Caco-2 (cell line): ENCODE data around the gene DENND2A. TPM values are rescaled to one million over a fixed set of nuclear protein-coding genes. Genes with fewer than 3 reads are reported as not detected.

ENCODE experiments used
- BruUV-seq: library from RNA; stranded (reverse); fragments of 400-500 nt; replicated peaks from 2 replicates; lab custom pipeline; 2021; lab: Mats Ljungman, UMichigan
- CTCF ChIA-PET: fragments of 300-600 bp; sonication (Branson Sonifier 250); formaldehyde crosslinking; loops from one replicate; lab custom pipeline; 2022; ENCODE audit warnings: antibody characterized with exemption; lab: Charles Lee
- POLR2A ChIA-PET: fragments of 300-600 bp; sonication (Branson Sonifier 250); formaldehyde crosslinking; loops from one replicate; lab custom pipeline; 2022; ENCODE audit warnings: antibody characterized with exemption; lab: Charles Lee
- DNase-seq, 2 experiments: peaks; one replicate each; pipeline versions ENCODE4 v3.0.0 to v3.0.0-alpha.2; 2020 to 2022
- H3K27me3 ChIP-seq: replicated peaks from 2 replicates; pipeline ENCODE4 v1.6.0; 2011; ENCODE audit warnings: low read length; ENCODE audit not compliant: control insufficient read depth, insufficient read depth
- H3K36me3 ChIP-seq: 2 replicates; pipeline ENCODE4 v1.5.1; 2011; ENCODE audit warnings: low read length; ENCODE audit not compliant: control insufficient read depth, insufficient read depth
- H3K4me1 ChIP-seq: fragments of 250-450 bp; sonication (Bioruptor Pico); 2 replicates; pipeline ENCODE4 v1.5.1; 2020; ENCODE audit warnings: mild to moderate bottlenecking
- H3K4me3 ChIP-seq: 2 replicates; pipeline ENCODE4 v1.5.1; 2011; ENCODE audit warnings: low read depth, mild to moderate bottlenecking, control low read depth, low read length
- H3K9me3 ChIP-seq: fragments of 250-450 bp; sonication (Bioruptor Pico); 2 replicates; pipeline ENCODE4 v1.5.1; 2020; ENCODE audit warnings: mild to moderate bottlenecking, moderate library complexity
- H3K27ac Mint-ChIP-seq: one replicate; pipeline ENCODE4 v1.8.0; 2022; ENCODE audit warnings: mixed read lengths; ENCODE audit not compliant: unreplicated experiment
- H3K27me3 Mint-ChIP-seq: one replicate; pipeline ENCODE4 v1.8.0; 2022; ENCODE audit warnings: mixed read lengths; ENCODE audit not compliant: insufficient read depth, unreplicated experiment
- H3K36me3 Mint-ChIP-seq: one replicate; pipeline ENCODE4 v1.8.0; 2022; ENCODE audit warnings: mild to moderate bottlenecking, mixed read lengths; ENCODE audit not compliant: insufficient read depth, unreplicated experiment
- H3K4me1 Mint-ChIP-seq: one replicate; pipeline ENCODE4 v1.8.0; 2022; ENCODE audit warnings: low read depth, mixed read lengths; ENCODE audit not compliant: unreplicated experiment
- H3K4me3 Mint-ChIP-seq: one replicate; pipeline ENCODE4 v1.8.0; 2022; ENCODE audit warnings: mild to moderate bottlenecking, moderate library complexity, mixed read lengths; ENCODE audit not compliant: unreplicated experiment
- H3K9me3 Mint-ChIP-seq: one replicate; pipeline ENCODE4 v1.8.0; 2022; ENCODE audit warnings: mixed read lengths; ENCODE audit not compliant: unreplicated experiment
- CTCF ChIP-seq, 2 experiments: fragments of 200-600 bp in 1 of 2; IDR thresholded peaks; 1 replicate in 1 of 2; 2 replicates in 1 of 2; pipeline versions ENCODE4 v1.5.1 to v1.8.0; 2011 to 2022; ENCODE audit warnings: antibody characterized with exemption in 1 of 2, control low read depth in 1 of 2, inconsistent platforms in 1 of 2, low read depth in 1 of 2, low read length in 1 of 2, mild to moderate bottlenecking in 1 of 2, moderate library complexity in 1 of 2; ENCODE audit not compliant: insufficient read depth in 1 of 2, severe bottlenecking in 1 of 2, unreplicated experiment in 1 of 2
- intact Hi-C: fragments of 100-400 bp; cut with micrococcal nuclease; formaldehyde crosslinking; loops from one replicate; pipeline ENCODE4 v1.10.0; 2022; ENCODE audit not compliant: unreplicated experiment
- total RNA-seq: library from RNA; stranded (reverse); gene quantifications from 2 replicates; pipeline ENCODE4 v1.2.3, GENCODE V29; 2022

DENND2A gene
- total RNA-seq, 1 experiment from 2014 or later: 0.95 TPM

GRCh38 chr7:140521421-140521820 is 119.2 kb downstream of the DENND2A start:
- Mint-ChIP-seq H3K9me3 (no peaks in the 10 kb centered on the region), H3K27me3 (no peaks in the 10 kb centered on the region), H3K4me1 (no peaks in the 10 kb centered on the region), H3K4me3 (no peak overlapping the region), H3K27ac (no peak overlapping the region), H3K36me3 (no peaks in the 10 kb centered on the region)
- Histone ChIP-seq H3K27me3 (no peaks in the 10 kb centered on the region), H3K36me3 (no peaks in the 10 kb centered on the region), H3K4me3 (no peak overlapping the region), H3K9me3 (no peaks in the 10 kb centered on the region), H3K4me1 (no peaks in the 10 kb centered on the region)
- no TSS peak for BruUV-seq
- ChIA-PET POLR2A (no interaction called here), CTCF (no interaction called here)
- intact Hi-C loops: no loop called here
- TF ChIP-seq CTCF (IDR thresholded peaks at IDR 0.05; ENCODE audit: insufficient read depth in 1 of 2, low read depth in 1 of 2, low read length in 1 of 2, severe bottlenecking in 1 of 2, unreplicated experiment in 1 of 2): no peak
- DNase-seq: no peak

GRCh38 chr7:140519007-140519399 is 121.6 kb downstream of the DENND2A start:
- POLR2A ChIA-PET: no interaction called here

GRCh38 chr7:140518370-140519006 is 122.1 kb downstream of the DENND2A start:
- Mint-ChIP-seq H3K27me3 (no peaks in the 10 kb centered on the region), H3K4me3 (no peak overlapping the region), H3K4me1 (no peaks in the 10 kb centered on the region), H3K27ac (no peak overlapping the region), H3K9me3 (no peaks in the 10 kb centered on the region), H3K36me3 (no peaks in the 10 kb centered on the region)
- ChIA-PET POLR2A (interaction anchor here (0.6 to 1.2 kb wide), 2 partner anchors 40 to 178 kb away, joined by 7 read pairs; partner anchors contain the start of gene NDUFB2), CTCF (interaction anchor here (1.0 to 4.7 kb wide), 7 partner anchors 12 to 502 kb away, joined by 3 to 52 read pairs (median 4); no protein-coding TSS in a partner anchor)
- no peak for TF ChIP-seq CTCF (IDR thresholded peaks at IDR 0.05; ENCODE audit: insufficient read depth in 1 of 2, low read depth in 1 of 2, low read length in 1 of 2, severe bottlenecking in 1 of 2, unreplicated experiment in 1 of 2)
- no TSS peak for BruUV-seq
- no peaks in the 10 kb centered on the region for H3K27me3 ChIP-seq
- DNase-seq: no peak
- H3K36me3 ChIP-seq: no peaks in the 10 kb centered on the region
- H3K4me3 ChIP-seq: no peak overlapping the region
- intact Hi-C loops: loop anchor here (1.0 kb wide), 1 partner anchor 135 kb away; no protein-coding TSS in a partner anchor
- H3K4me1 ChIP-seq: no peaks in the 10 kb centered on the region
- H3K9me3 ChIP-seq: no peaks in the 10 kb centered on the region

More at GRCh38 chr7:140519007-140519399, 121.6 kb downstream of the DENND2A start:
- no peak overlapping the region for H3K27ac Mint-ChIP-seq
- H3K9me3 Mint-ChIP-seq: no peaks in the 10 kb centered on the region
- Histone ChIP-seq H3K4me3 (no peak overlapping the region), H3K36me3 (no peaks in the 10 kb centered on the region), H3K27me3 (no peaks in the 10 kb centered on the region), H3K4me1 (no peaks in the 10 kb centered on the region), H3K9me3 (no peaks in the 10 kb centered on the region)
- no peak for TF ChIP-seq CTCF (IDR thresholded peaks at IDR 0.05; ENCODE audit: insufficient read depth in 1 of 2, low read depth in 1 of 2, low read length in 1 of 2, severe bottlenecking in 1 of 2, unreplicated experiment in 1 of 2)
- intact Hi-C loops: no loop called here
- H3K4me3 Mint-ChIP-seq: no peak overlapping the region
- no peaks in the 10 kb centered on the region for H3K27me3 Mint-ChIP-seq
- no peak for DNase-seq
- H3K36me3 Mint-ChIP-seq: no peaks in the 10 kb centered on the region
- H3K4me1 Mint-ChIP-seq: no peaks in the 10 kb centered on the region
- BruUV-seq: no TSS peak
- CTCF ChIA-PET: interaction anchor here (1.0 to 4.7 kb wide), 3 partner anchors 134 to 586 kb away, joined by 3 to 52 read pairs (median 4); no protein-coding TSS in a partner anchor
